Occipital lobe (tissue), 3 donors: ENCODE results near the gene OTX2. TPM values are rescaled to one million over a fixed set of nuclear protein-coding genes. Genes with fewer than 3 reads are reported as not detected.

Experiments
- DNase-seq: peaks from one replicate; lab custom pipeline; 2025; lab: John Stamatoyannopoulos, UW
- small RNA-seq: library from RNA; depleted of rRNA; stranded (forward); fragments of <200 nt; gene quantifications from one replicate; pipeline ENCODE3, GENCODE V24; 2014
- total RNA-seq: library from RNA; depleted of rRNA; stranded (reverse); fragments of >200 nt; gene quantifications from one replicate; pipeline ENCODE4 v1.2.3, GENCODE V29; 2014

Gene OTX2
- total RNA-seq, 1 donor from 2014 or later, result not detected

DNA sequence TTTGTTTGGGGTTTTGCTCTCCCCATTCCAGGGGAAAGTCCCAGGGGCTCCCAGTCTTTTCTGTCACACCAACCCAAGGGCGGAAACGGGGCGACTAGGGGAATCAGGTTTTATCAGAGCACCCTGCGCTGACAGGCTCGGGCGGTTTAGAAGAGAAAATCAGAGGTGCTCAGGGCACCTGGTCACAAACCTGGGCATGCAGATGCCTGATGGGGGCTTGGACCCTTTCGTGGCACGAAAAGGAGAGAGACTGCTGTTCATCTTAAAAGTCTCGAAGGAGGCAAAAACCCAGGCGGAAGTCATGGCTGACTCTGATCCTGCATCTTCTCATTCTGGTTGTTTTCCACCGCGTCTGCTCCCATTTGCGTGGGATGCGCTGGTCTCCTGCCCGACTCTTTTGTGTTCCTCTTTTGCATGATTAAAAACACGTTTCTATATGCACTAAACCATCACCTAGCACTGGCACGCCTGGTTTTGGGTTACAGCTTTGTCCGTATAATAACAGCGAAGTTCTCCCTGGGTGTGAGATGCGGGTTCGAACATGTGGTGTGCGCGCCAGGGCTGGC lies 13.2 kb downstream of the OTX2 start:
- DNase-seq, result no peak

DNA sequence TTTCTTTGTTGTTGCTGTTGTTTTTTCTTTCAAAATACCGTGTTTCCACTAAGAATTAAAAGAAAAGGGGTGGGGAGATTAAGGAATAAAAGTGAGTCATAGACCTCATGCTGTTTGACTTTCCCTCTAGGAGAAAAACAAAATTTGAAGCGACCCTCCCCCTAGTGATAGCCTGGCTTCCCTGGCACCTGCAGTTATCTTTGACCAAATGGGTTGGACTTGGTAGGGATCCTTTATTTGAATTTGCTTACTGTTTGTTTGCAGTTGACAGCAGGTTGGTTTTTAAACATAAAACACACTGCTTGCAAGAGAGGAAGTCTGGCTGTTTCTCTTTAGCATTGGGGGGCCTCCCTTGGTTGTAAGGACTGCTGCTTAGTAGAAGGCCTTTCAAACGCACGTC lies 14.0 kb downstream of the OTX2 start:
- no peak for DNase-seq

DNA sequence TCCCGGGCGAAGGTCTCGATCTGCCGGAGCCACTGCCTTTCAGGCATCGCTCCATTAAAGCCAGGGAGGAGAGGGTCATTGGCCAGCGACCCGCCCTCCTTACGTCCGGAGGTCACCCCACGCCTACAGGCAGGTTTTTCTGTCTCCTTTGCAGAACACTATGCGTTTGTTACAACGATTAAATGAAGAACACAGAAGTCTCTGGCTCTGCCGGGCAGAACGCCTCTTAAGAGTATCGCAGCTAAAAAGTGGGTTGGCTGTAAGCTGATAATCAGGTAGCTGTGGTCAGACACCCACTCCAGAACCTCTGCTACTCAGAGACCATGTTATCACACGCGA lies 15.0 kb downstream of the OTX2 start:
- DNase-seq, result no peak

DNA sequence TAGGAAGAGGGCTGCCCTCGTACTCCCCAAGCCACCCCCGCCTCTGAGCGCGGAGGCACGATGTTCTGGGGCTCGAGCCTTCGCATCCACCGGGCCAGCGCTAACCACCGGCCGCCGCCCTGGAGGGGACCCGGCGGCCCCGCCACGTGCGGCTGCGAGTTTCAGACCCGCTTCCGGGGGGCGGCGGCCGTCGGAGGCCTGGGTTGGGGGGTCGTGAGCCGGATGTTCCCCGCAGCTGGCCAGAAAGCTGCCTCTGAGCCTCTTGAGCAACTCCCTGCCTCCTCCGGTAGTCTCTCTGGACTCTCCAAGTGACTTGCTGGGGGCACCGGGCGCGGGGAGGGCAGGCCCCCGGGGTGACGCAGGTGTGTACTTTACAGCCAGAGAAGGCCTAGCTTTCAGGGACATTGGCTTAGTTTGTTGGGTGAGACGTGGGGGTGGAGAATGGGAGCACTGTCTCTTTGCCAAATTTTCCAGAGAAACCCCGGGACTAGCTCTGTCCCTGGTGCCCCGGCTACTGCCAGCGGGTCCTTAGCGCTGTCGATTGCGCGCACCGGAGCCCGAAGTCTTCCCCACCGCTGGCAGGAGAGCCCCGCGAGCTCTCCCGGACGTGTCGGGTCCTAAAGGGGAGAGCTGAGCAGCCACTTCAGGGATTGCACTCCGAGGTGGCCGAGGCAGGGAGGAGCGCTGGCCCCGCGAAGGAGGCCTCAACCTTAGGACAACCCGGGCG lies 15.6 kb downstream of the OTX2 start:
- DNase-seq, result no peak

DNA sequence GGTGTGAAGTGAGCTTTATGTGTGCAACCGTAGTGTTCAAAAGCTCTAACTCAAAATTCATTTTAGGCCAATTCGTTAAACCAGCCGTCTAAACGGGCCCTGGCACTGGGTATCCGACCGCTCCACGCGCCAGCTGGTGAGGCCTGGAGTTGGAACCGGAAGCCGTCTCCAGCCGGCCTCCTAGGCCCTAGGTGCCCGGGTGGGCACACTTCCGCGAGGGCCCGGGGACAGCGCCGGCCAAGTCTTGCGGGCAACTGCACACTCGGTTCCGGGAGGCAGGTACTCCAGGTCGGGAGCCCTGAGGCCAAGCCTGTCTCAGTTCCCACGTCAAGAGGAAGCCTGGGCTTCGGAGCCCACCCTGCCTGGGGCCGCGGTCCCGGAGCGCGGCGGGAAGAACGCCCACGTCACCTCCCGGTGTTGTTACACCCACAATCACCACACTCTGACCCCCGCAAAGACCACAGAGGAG lies 16.2 kb downstream of the OTX2 start:
- no peak for DNase-seq

DNA sequence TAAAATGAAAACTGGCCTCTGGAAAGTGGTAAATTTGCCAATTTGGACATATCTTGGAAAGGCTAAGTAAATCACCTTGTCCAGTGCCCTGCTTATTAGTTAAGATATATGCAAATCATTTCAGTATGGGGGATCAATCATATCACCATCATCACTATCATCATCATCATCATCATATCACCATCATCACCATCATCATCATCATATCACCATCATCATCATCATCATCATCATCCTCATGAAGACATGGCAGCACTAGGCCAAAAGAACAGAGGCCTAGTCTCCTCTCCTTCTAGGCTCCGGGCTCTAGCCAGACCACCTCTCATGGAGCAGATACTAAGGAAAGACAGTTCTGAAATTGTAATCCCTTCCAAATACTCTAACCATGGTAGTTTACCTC lies 20.3 kb downstream of the OTX2 start:
- no peak for DNase-seq

DNA sequence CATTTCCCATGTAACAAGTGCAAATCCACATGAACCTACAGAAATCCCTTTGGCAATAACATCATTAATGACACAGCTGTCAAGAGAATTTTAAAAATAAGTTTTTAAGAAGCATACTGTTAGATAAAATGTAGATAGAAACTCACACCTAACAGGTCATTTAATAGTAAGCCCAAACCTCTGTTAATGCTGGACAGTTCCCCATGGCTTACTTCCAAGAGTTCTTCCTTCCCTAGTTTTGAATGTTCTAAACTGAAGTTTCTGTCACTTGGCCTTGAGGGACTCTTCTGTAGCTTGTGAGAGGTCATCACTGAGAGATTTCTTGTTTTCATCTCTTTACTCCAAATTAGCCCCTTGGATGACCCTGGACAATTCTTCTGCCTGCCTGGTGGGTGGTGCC lies 22.7 kb downstream of the OTX2 start:
- no peak for DNase-seq

DNA sequence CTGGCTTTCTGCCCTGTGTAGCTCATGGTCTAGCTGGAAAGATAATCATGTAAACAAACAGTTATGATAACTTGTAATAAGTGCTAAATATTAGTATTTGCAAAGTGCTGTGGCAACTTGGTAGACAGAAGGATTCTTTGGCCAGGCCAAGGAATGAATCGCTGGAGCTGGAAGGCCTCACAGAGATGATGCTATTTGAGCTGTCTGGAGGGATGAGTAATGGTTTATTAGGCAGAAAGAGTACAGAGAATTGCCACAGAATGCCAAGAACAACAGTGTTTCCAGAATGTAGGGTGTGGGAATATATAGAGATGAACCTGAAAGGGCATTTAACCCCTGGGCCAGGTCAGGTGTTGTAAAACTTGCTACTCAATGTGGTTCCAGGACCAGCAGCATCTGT lies 27.6 kb downstream of the OTX2 start:
- no peak for DNase-seq

DNA sequence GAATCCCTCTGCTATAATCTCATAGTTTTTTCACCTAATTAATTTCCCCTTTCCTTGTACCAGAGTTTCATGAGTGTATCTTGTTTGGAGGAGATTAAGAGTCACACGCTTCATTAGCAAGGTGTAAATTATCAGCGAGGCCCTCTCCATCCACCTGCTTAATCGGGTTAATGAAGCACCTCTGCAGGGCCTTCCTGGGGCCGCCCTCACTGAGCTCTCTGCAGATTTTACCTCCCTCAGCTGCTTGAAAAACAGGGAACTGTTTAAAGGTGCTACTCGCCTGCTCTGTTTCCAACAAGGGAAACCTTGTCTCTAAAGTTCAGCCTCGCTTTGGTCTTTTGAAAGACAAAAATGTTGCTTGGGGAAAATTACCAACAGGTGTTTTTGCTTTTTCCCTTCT lies 35.8 kb downstream of the OTX2 start:
- DNase-seq, result no peak

DNA sequence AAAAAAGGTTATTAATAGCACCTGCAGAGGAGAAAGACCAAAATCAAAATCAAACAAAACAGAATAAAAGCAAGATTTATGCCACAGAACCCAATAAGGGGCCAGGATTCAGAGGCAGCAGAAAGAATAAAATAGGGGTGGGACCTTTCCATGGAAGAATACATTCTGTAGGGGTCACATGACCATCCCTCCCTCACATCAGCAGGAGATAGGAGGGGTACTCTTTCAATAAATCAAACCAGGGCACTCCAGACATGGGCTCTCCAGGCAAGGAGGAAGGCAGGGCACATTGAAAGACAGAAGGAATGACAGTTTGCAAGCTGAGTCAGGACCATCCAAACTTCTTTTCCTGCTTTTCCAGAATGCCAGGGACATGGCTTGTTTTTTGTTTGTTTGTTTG lies 39.8 kb downstream of the OTX2 start:
- no peak for DNase-seq

DNA sequence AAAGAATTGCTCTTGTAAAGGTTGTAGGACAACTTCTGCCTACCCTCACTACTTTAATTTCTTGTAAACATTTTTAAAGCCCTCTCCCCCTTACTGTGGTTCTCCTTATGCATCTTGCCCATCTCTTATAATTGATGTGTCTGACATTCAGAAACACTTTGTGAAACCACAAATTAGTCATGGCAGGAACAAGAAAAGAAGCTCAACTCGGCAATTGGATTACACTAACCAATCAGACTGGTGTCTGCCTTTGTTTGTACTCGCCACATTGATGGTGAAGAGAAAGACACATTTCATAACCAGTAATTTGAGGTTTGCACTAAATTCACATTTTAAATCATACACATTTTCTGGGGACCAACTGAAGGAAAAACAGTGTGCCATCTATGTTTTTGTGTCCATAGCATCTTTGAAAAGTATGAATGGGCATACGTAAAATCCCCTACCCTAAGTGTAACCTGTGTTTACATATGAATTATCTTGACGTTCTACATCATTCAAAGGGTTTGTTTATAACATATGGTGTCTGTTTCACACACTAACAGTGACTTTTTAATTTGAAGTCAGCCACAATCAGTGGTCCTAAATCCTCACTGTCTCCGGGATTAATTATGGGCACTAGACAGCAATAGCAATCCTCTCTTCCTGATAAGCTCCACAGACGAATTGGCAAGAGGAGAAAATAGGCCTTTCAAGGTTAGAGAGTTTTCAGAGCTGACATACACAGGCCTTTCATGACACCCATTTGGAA lies 49.9 kb downstream of the OTX2 start:
- no peak for DNase-seq

DNA sequence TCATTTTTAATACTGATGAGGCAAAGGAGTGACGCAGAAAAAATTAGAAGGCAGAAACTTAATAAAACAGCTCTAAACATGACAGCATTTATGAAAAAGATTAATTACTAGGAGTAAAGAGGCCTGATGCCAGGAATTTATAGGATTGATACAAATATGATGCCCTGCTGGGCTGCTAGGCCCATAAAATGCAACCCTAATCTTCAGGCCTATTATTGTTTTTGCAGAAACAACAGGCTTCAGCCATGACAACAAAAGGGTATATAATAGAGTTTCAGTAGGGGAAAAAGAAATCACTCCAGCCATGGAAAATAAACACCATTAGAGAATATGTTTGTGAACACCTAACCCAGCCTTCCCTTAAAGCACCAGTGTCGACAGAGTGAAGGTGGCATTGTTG lies 50.6 kb downstream of the OTX2 start:
- DNase-seq, result no peak

DNA sequence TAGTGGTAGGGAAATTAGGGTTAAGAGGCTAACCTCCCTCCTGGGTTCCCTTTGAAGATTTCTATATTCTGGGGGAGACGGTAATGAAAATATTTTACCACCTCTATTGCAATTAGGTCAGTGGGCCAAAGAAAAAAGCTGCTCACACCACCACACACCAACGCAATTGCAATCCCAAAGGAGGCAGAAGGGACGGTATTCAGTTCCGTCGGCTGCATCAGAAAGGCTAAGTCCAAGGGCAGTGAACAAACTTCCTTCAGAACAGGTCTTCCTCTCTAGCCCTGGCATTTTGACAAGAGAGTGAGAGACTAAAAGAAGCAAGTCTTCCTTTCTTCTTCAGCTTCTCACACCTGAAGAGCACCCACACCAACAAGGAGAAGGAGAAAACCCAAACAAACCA lies 51.2 kb downstream of the OTX2 start:
- no peak for DNase-seq

DNA sequence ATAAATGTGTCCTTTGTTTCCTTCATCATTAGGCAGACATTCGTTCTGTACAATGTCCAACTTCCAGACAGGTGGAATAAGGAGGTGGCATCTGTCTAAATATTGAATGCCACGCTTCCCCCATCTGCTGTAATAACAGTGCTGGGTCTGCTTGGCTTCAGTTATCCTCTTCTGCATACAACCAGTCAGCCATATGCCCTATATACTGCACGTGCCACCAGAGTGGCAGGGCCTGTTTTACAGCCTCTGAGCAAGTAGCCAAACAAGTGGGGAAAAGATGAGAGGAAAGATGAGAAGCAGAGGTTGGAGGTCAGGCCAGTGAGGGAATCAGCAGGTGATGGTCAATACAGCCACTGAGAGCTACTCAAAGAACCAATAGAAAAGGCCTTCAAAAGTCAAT lies 55.4 kb downstream of the OTX2 start:
- DNase-seq, result no peak

DNA sequence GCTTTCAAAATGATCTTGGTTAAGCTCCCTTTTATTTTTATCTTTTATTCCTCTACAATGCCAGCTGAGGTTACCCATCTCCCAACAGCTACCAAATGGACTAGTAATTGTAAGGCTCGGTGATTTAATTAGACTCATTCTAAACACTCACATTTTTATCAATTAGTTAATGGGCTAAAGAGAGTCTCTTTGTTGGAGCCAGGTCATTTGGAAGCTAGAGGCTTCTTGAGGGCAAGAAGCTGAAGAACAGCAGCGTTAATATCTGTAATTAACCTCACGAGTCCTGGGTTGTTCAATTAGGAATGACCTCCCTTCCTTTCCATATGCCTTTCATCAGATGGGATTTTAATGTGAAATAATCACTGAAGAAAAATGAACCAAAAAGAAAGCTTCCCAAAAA lies 56.9 kb downstream of the OTX2 start:
- DNase-seq, result no peak

DNA sequence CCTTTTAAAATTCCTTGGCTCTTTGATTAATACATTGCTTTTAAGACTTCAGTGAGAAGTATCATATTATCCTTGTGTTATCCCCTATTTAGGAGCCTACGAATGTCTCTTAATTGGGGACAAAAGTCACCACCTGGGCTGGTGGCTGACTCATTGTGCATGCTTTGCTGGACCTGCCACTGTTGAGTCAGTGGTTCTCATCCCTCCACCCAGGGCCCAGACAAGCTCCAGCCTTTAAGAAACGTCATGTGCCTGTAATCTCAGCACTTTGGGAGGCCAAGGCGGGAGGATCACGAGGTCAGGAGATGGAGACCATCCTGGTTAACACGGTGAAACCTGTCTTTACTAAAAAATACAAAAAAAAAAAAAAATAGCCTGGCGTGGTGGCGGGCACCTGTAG lies 57.9 kb downstream of the OTX2 start:
- no peak for DNase-seq

DNA sequence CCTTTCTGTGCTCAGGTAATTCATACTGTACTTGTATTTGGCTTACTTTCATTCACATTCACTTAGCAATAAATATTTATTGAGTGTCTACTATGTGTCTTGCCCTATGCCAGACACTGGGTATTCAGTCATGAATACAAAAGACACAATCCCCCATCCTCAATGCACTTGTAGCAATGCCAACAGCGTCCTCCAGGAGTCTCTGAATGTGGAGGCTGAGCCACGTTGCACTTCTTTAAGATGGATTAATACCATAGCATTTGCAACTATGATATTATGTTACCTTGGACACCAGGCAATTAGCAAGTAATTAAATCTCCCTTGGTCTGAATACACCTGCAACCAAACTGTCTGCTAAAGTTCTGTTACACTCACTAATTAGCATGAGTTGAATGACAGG lies 58.8 kb downstream of the OTX2 start:
- no peak for DNase-seq

Small RNA genes within 50 kb of the gene (small RNA-seq; reads per million reads assigned to genes)
- gene RN7SL461P (not detected), gene RNU6-1204P (not detected)

Other genes with a start within 250 kb of the OTX2 start
- gene TMEM260, start 230.7 kb downstream of the OTX2 start, total RNA-seq, result 31.0 TPM